Mesenchymal stem cell (in vitro differentiated cells and primary cell): ENCODE results near the gene CCL20.

ENCODE experiments used
- DNase-seq: peaks from one replicate; pipeline ENCODE4 v3.0.0-alpha.2; 2013
- H2AFZ ChIP-seq: one replicate; pipeline ENCODE4 v1.6.1; 2013; ENCODE audit warnings: low read depth, mild to moderate bottlenecking, control low read depth, inconsistent platforms, low read length, moderate library complexity
- H2AK5ac ChIP-seq: 2 replicates; pipeline ENCODE4 v1.6.1; 2013; ENCODE audit warnings: low read length, moderate library complexity, mild to moderate bottlenecking, inconsistent platforms; ENCODE audit not compliant: severe bottlenecking
- H2BK120ac ChIP-seq: one replicate; pipeline ENCODE4 v1.6.1; 2013; ENCODE audit warnings: low read depth, mild to moderate bottlenecking, inconsistent platforms, low read length, moderate library complexity
- H2BK12ac ChIP-seq, 2 experiments: one replicate each; pipeline ENCODE4 v1.6.1; 2013; ENCODE audit warnings: inconsistent platforms in 2 of 2, low read length in 2 of 2, mild to moderate bottlenecking in 2 of 2, moderate library complexity in 2 of 2, control low read depth in 1 of 2
- H2BK15ac ChIP-seq: one replicate; pipeline ENCODE4 v1.6.1; 2013; ENCODE audit warnings: mild to moderate bottlenecking, low read depth, inconsistent platforms; ENCODE audit not compliant: poor library complexity, severe bottlenecking
- H2BK5ac ChIP-seq: 2 replicates; pipeline ENCODE4 v1.6.1; 2013; ENCODE audit warnings: low read depth, mild to moderate bottlenecking, low read length, control low read depth, inconsistent platforms; ENCODE audit not compliant: poor library complexity, severe bottlenecking
- H3K14ac ChIP-seq, 2 experiments: one replicate each; pipeline ENCODE4 v1.6.1; 2013; ENCODE audit warnings: inconsistent platforms in 2 of 2, low read length in 2 of 2, control low read depth in 1 of 2, mild to moderate bottlenecking in 1 of 2, moderate library complexity in 1 of 2
- H3K18ac ChIP-seq, 2 experiments: one replicate each; pipeline ENCODE4 v1.6.1; 2013; ENCODE audit warnings: inconsistent platforms in 2 of 2, low read length in 2 of 2, control low read depth in 1 of 2, low read depth in 1 of 2, mild to moderate bottlenecking in 1 of 2
- H3K23ac ChIP-seq, 2 experiments: one replicate each; pipeline ENCODE4 v1.6.1; 2013; ENCODE audit warnings: inconsistent platforms in 2 of 2, low read length in 2 of 2, mild to moderate bottlenecking in 2 of 2, moderate library complexity in 2 of 2, control low read depth in 1 of 2
- H3K27ac ChIP-seq: 2 replicates; pipeline ENCODE4 v1.5.1; 2013; ENCODE audit warnings: mild to moderate bottlenecking, moderate library complexity, low read length, control low read depth, inconsistent platforms; ENCODE audit not compliant: poor library complexity, severe bottlenecking
- H3K27me3 ChIP-seq, 2 experiments: 2 replicates each; pipeline versions ENCODE4 v1.6.1 to v1.7.0; 2013; ENCODE audit warnings: low read length in 2 of 2, mild to moderate bottlenecking in 2 of 2, moderate library complexity in 2 of 2, control low read depth in 1 of 2, inconsistent platforms in 1 of 2; ENCODE audit not compliant: control insufficient read depth in 1 of 2, insufficient read depth in 1 of 2
- H3K36me3 ChIP-seq, 2 experiments: 2 replicates each; pipeline versions ENCODE4 v1.6.1 to v1.7.0; 2013; ENCODE audit warnings: low read length in 2 of 2, control low read depth in 1 of 2, inconsistent platforms in 1 of 2, low read depth in 1 of 2, mild to moderate bottlenecking in 1 of 2; ENCODE audit not compliant: insufficient read depth in 2 of 2, control insufficient read depth in 1 of 2
- H3K4ac ChIP-seq, 2 experiments: one replicate each; pipeline ENCODE4 v1.6.1; 2013; ENCODE audit warnings: inconsistent platforms in 2 of 2, low read length in 2 of 2, mild to moderate bottlenecking in 2 of 2, moderate library complexity in 2 of 2, control low read depth in 1 of 2, low read depth in 1 of 2
- H3K4me1 ChIP-seq: 2 replicates; pipeline ENCODE4 v1.6.1; 2013; ENCODE audit warnings: low read depth, low read length, control low read depth; ENCODE audit not compliant: control insufficient read depth, insufficient read depth
- H3K4me2 ChIP-seq: 2 replicates; pipeline ENCODE4 v1.6.1; 2013; ENCODE audit warnings: low read length, mild to moderate bottlenecking, inconsistent platforms; ENCODE audit not compliant: poor library complexity, severe bottlenecking
- H3K4me3 ChIP-seq, 2 experiments: 2 replicates each; pipeline versions ENCODE4 v1.5.1 to v1.7.0; 2013; ENCODE audit warnings: low read length in 2 of 2, mild to moderate bottlenecking in 2 of 2, control low read depth in 1 of 2, low read depth in 1 of 2; ENCODE audit not compliant: insufficient read depth in 1 of 2
- H3K79me1 ChIP-seq: replicated peaks from 2 replicates; pipeline ENCODE4 v1.6.1; 2013; ENCODE audit warnings: mild to moderate bottlenecking, control low read depth, low read length, inconsistent platforms; ENCODE audit not compliant: poor library complexity, severe bottlenecking
- H3K9ac ChIP-seq: 2 replicates; pipeline ENCODE4 v1.7.0; 2013; ENCODE audit warnings: mild to moderate bottlenecking, low read length, moderate library complexity
- H3K9me3 ChIP-seq: 2 replicates; pipeline ENCODE4 v1.7.0; 2013; ENCODE audit warnings: mild to moderate bottlenecking, low read length; ENCODE audit not compliant: control insufficient read depth
- H4K8ac ChIP-seq: one replicate; pipeline ENCODE4 v1.6.1; 2013; ENCODE audit warnings: inconsistent platforms, mild to moderate bottlenecking, low read length, moderate library complexity
- H4K91ac ChIP-seq: one replicate; pipeline ENCODE4 v1.6.1; 2013; ENCODE audit warnings: mild to moderate bottlenecking, low read length, inconsistent platforms
- WGBS: methylation state at CpG from one replicate; pipeline ENCODE4 v1.1.7; 2013; ENCODE audit warnings: mixed read lengths; 5-methylcytosine and 5-hydroxymethylcytosine counted together

Gene CCL20

GRCh38 chr2:227772197-227772661, 41.4 kb upstream of the CCL20 start:
- Histone ChIP-seq H2BK12ac (no peak overlapping the region), H3K14ac (peak overlapping the region in 1 of 2 experiments; percentile 60), H4K91ac (no peak overlapping the region), H4K8ac (no peak overlapping the region), H2BK120ac (no peak overlapping the region), H3K4ac (no peak overlapping the region), H3K9me3 (no peaks in the 10 kb centered on the region), H3K36me3 (no peaks in the 10 kb centered on the region), H2AK5ac (no peak overlapping the region), H3K23ac (no peak overlapping the region), H3K27ac (no peak overlapping the region), H2AFZ (no peak overlapping the region), H2BK5ac (no peak overlapping the region), H3K79me1 (no peaks in the 10 kb centered on the region), H3K4me3 (no peak overlapping the region), H3K18ac (no peak overlapping the region), H3K4me2 (no peak overlapping the region), H3K27me3 (no peaks in the 10 kb centered on the region), H2BK15ac (no peak overlapping the region), H3K4me1 (peaks cover 2% of the 10 kb centered on the region), H3K9ac (no peak overlapping the region)
- 73% methylated on average over 3 of the region's 5 CpGs for WGBS
- DNase-seq, result no peak

DNA sequence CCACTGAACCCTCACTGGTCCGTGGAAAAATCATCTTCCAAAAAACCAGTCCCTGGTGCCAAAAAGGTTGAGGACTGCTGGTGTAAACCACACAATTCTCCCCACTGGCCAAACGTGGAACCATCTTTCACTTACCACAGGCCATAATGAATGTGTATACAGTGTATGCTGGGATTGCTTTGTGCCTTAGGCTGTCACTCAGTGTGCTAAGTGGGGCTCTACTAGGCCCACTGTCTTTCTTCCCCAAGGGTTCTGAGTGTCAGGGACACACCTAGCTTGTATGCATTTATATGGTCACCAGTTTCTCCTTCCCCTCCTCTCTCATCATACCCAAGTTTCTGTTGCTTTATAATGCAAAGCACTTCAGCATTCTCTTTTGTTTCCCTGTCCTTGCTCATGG, 40.7 kb upstream of the CCL20 start:
- H2AFZ ChIP-seq, result no peak overlapping the region
- no peak overlapping the region for H2BK12ac ChIP-seq
- no peak overlapping the region for H3K4me3 ChIP-seq
- no peaks in the 10 kb centered on the region for H3K36me3 ChIP-seq
- WGBS, result 100% methylated on average over 1 of the region's 2 CpGs
- H2BK15ac ChIP-seq, result no peak overlapping the region
- H3K9me3 ChIP-seq, result no peaks in the 10 kb centered on the region
- no peak overlapping the region for H3K4ac ChIP-seq
- H4K91ac ChIP-seq, result no peak overlapping the region
- no peak overlapping the region for H3K9ac ChIP-seq
- no peak overlapping the region for H3K14ac ChIP-seq
- H3K27ac ChIP-seq, result no peak overlapping the region
- H2AK5ac ChIP-seq, result no peak overlapping the region
- H3K4me2 ChIP-seq, result no peak overlapping the region
- no peak for DNase-seq
- no peak overlapping the region for H3K18ac ChIP-seq
- H3K4me1 ChIP-seq, result peaks cover 2% of the 10 kb centered on the region
- H3K23ac ChIP-seq, result no peak overlapping the region
- H3K79me1 ChIP-seq, result no peaks in the 10 kb centered on the region
- no peak overlapping the region for H2BK5ac ChIP-seq
- no peaks in the 10 kb centered on the region for H3K27me3 ChIP-seq
- no peak overlapping the region for H2BK120ac ChIP-seq
- no peak overlapping the region for H4K8ac ChIP-seq

DNA sequence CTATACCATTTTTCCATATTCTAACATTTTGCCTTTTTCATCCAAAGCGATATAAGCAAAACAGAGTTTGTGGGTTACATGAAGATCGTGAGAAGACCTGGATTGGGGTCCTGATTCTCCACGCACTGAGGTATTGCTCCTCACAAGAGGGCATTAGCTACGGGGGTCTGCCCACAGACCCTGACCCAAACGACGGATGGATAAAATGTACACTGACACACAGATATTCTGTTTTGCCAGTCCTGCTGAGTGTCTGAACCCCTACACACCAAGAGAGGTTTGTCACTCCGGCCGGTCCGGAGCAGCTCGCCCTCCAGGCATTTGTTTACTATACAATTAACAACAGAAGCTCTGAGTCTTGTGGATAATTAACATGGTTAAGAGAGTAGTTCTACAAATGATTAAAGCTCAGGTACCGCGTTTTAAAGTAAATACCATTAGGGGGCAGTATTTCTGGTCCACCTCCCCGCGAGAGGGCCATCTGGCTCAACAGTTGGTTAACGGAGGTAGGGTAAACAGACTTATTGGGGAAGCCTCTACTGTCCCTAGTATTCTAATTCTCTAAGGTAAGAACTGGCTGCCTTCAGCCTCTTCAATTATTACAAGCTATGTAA, 39.5 kb upstream of the CCL20 start:
- WGBS, result 64% methylated on average over 11 of the region's 15 CpGs
- no peak overlapping the region for H3K4me2 ChIP-seq
- no peak overlapping the region for H2BK5ac ChIP-seq
- H3K4ac ChIP-seq, result no peak overlapping the region
- no peak overlapping the region for H3K9ac ChIP-seq
- H2BK120ac ChIP-seq, result no peak overlapping the region
- H3K23ac ChIP-seq, result no peak overlapping the region
- H3K27ac ChIP-seq, result no peak overlapping the region
- H3K27me3 ChIP-seq, result no peaks in the 10 kb centered on the region
- no peak for DNase-seq
- no peak overlapping the region for H2BK12ac ChIP-seq
- H2BK15ac ChIP-seq, result no peak overlapping the region
- H4K91ac ChIP-seq, result no peak overlapping the region
- H3K79me1 ChIP-seq, result no peaks in the 10 kb centered on the region
- H2AK5ac ChIP-seq, result no peak overlapping the region
- no peak overlapping the region for H4K8ac ChIP-seq
- no peak overlapping the region for H2AFZ ChIP-seq
- H3K36me3 ChIP-seq, result no peaks in the 10 kb centered on the region
- H3K14ac ChIP-seq, result no peak overlapping the region
- H3K9me3 ChIP-seq, result no peaks in the 10 kb centered on the region
- no peak overlapping the region for H3K4me3 ChIP-seq
- H3K4me1 ChIP-seq, result peaks cover 2% of the 10 kb centered on the region
- no peak overlapping the region for H3K18ac ChIP-seq

GRCh38 chr2:227774895-227775842, 38.5 kb upstream of the CCL20 start:
- H3K4me2 ChIP-seq, result no peak overlapping the region

More at GRCh38 chr2:227774895-227775842, 38.5 kb upstream of the CCL20 start:
- Histone ChIP-seq H3K4ac (no peak overlapping the region), H3K9ac (no peak overlapping the region), H3K18ac (no peak overlapping the region), H2BK120ac (no peak overlapping the region), H3K36me3 (no peaks in the 10 kb centered on the region), H3K14ac (no peak overlapping the region), H2BK15ac (no peak overlapping the region), H3K79me1 (no peaks in the 10 kb centered on the region), H4K8ac (no peak overlapping the region), H3K23ac (no peak overlapping the region), H2AFZ (no peak overlapping the region), H3K27ac (no peak overlapping the region), H2BK12ac (no peak overlapping the region), H3K4me3 (no peak overlapping the region), H3K27me3 (no peaks in the 10 kb centered on the region), H2AK5ac (no peak overlapping the region), H3K9me3 (no peaks in the 10 kb centered on the region), H3K4me1 (peaks cover 2% of the 10 kb centered on the region), H2BK5ac (no peak overlapping the region), H4K91ac (no peak overlapping the region)
- 93% methylated on average over 5 of the region's 6 CpGs for WGBS
- no peak for DNase-seq
